Measurements from ENCODE around the gene ZBTB22. TPM values are rescaled to one million over a fixed set of nuclear protein-coding genes. Genes with fewer than 3 reads are reported as not detected.
A peak's percentile ranks its signal among the peaks of the same experiment; 100 is the strongest.

The ZBTB22 gene
- total RNA-seq, 4 donors from 2014 or later = 8.5 to 17.5 (median 14.8) TPM

- H3K27me3 ChIP-seq = no peaks in the 10 kb centered on the region
- H3K27ac ChIP-seq = peak overlapping the region; percentile 85 to 93 (median 92)
- TF ChIP-seq CTCF (IDR thresholded peaks at IDR 0.05) (no peak), POLR2A (IDR thresholded peaks at IDR 0.05) (no peak)
- no peak for DNase-seq
- no peaks in the 10 kb centered on the region for H3K9me3 ChIP-seq
- H3K36me3 ChIP-seq = peaks cover 19 to 43% (median 22%) of the 10 kb centered on the region in 3 donors
- peaks cover 48 to 85% (median 63%) of the 10 kb centered on the region in 3 donors for H3K4me1 ChIP-seq
- intact Hi-C loops (cut with DNase I) = no loop called here
- WGBS, 2 donors = 0% methylated on average over 2 to 4 of the region's 27 CpGs
- H3K4me3 ChIP-seq = peak overlapping the region; percentile 45 to 76 (median 58)
Observed at GRCh38 chr6:33317419-33317668, 200 bp downstream of the ZBTB22 start.

- Histone ChIP-seq H3K4me3 (peak overlapping the region; percentile 45 to 76 (median 58)), H3K4me1 (peaks cover 48 to 85% (median 65%) of the 10 kb centered on the region in 3 donors), H3K9me3 (no peaks in the 10 kb centered on the region), H3K36me3 (peaks cover 19 to 43% (median 22%) of the 10 kb centered on the region in 3 donors), H3K27me3 (no peaks in the 10 kb centered on the region), H3K27ac (peak overlapping the region; percentile 85 to 93 (median 92))
- DNase-seq = no peak
- intact Hi-C loops (cut with DNase I) = no loop called here
- 72 to 83% methylated on average over 17 of the region's 19 CpGs for whole genome bisulfite sequencing, 2 donors
- TF ChIP-seq POLR2A (IDR thresholded peaks at IDR 0.05) (no peak), CTCF (IDR thresholded peaks at IDR 0.05) (no peak)
Observed at GRCh38 chr6:33316603-33317418, 733 bp downstream of the ZBTB22 start.

- WGBS, 2 donors = 94 to 95% methylated on average over 4 to 6 of the region's 17 CpGs
- peak overlapping the region in 3 of 4 donors; percentile 98 to 99 (median 99) for H3K27ac ChIP-seq
- no peaks in the 10 kb centered on the region for H3K27me3 ChIP-seq
- TF ChIP-seq POLR2A (IDR thresholded peaks at IDR 0.05) (no peak), CTCF (IDR thresholded peaks at IDR 0.05) (no peak)
- DNase-seq = no peak
- no peak overlapping the region for H3K4me3 ChIP-seq
- H3K36me3 ChIP-seq = peaks cover 18 to 45% (median 21%) of the 10 kb centered on the region in 3 donors
- no peaks in the 10 kb centered on the region for H3K9me3 ChIP-seq
- peaks cover 40 to 85% (median 65%) of the 10 kb centered on the region in 3 donors for H3K4me1 ChIP-seq
- intact Hi-C loops (cut with DNase I) = no loop called here
Observed at GRCh38 chr6:33315793-33316602, 1.5 kb downstream of the ZBTB22 start.

- peaks cover 10 to 44% (median 14%) of the 10 kb centered on the region in 3 donors for H3K36me3 ChIP-seq
- peak overlapping the region; percentile 72 to 81 (median 76) for H3K4me3 ChIP-seq
- peak overlapping the region; percentile 91 to 99 (median 98) for H3K27ac ChIP-seq
- H3K9me3 ChIP-seq = no peaks in the 10 kb centered on the region
- WGBS, 2 donors = 21 to 23% methylated on average over 11 to 15 of the region's 47 CpGs
- TF ChIP-seq POLR2A (IDR thresholded peaks at IDR 0.05) (peak in 1 of 4 donors; percentile 34), CTCF (IDR thresholded peaks at IDR 0.05) (no peak)
- H3K27me3 ChIP-seq = no peaks in the 10 kb centered on the region
- peaks cover 31 to 85% (median 62%) of the 10 kb centered on the region in 3 donors for H3K4me1 ChIP-seq
- intact Hi-C loops (cut with DNase I) = no loop called here
- DNase-seq = no peak
Observed at GRCh38 chr6:33314943-33315792, 2.4 kb downstream of the ZBTB22 start.

All from esophagus squamous epithelium (tissue), 5 donors.